ENCODE measurements around the gene TMPRSS13. TPM values are rescaled to one million over a fixed set of nuclear protein-coding genes. Genes with fewer than 3 reads are reported as not detected.

The TMPRSS13 gene
- total and polyA plus RNA-seq, 12 donors: 0.12 to 1.3 (median 0.56) TPM

GRCh38 chr11:117932426-117932825 is 3.2 kb upstream of the TMPRSS13 start:
- Histone ChIP-seq H3K27me3 (no peaks in the 10 kb centered on the region), H3K36me3 (replicated peaks in 1 of 2) (no peaks in the 10 kb centered on the region), H3K27ac (no peak overlapping the region), H3K4me1 (replicated peaks in 1 of 2) (peaks cover 0 to 2% of the 10 kb centered on the region in 2 donors), H3K9me3 (replicated peaks in 1 of 3) (no peaks in the 10 kb centered on the region), H3K4me3 (no peak overlapping the region)
- TF ChIP-seq POLR2A (IDR thresholded peaks at IDR 0.05): no peak
- TF ChIP-seq CTCF (IDR thresholded peaks at IDR 0.05): no peak
- intact Hi-C loops (cut with DNase I): no loop called here
- peak in 1 of 7 donors; percentile 3 for DNase-seq
- 88 to 100% (median 97%) methylated on average over 6 of the region's 6 CpGs for WGBS, 4 donors

GRCh38 chr11:117931971-117932370 is 2.8 kb upstream of the TMPRSS13 start:
- WGBS, 4 donors: 32 to 81% (median 59%) methylated on average over 2 of the region's 2 CpGs
- H3K27me3 ChIP-seq: no peaks in the 10 kb centered on the region
- H3K9me3 ChIP-seq (replicated peaks in 1 of 3): no peaks in the 10 kb centered on the region
- DNase-seq: peak in 1 of 7 donors; percentile 7
- intact Hi-C loops (cut with DNase I): no loop called here
- no peaks in the 10 kb centered on the region for H3K36me3 ChIP-seq (replicated peaks in 1 of 2)
- no peak overlapping the region for H3K27ac ChIP-seq
- TF ChIP-seq POLR2A (IDR thresholded peaks at IDR 0.05) (no peak), CTCF (IDR thresholded peaks at IDR 0.05) (no peak)
- H3K4me3 ChIP-seq: no peak overlapping the region
- no peaks in the 10 kb centered on the region for H3K4me1 ChIP-seq (replicated peaks in 1 of 2)

- H3K27ac ChIP-seq: no peak overlapping the region
- no peak for TF ChIP-seq CTCF (IDR thresholded peaks at IDR 0.05)
- H3K4me1 ChIP-seq (replicated peaks in 1 of 2): no peaks in the 10 kb centered on the region
- intact Hi-C loops (cut with DNase I): no loop called here
- no peaks in the 10 kb centered on the region for H3K27me3 ChIP-seq
- 83 to 90% (median 86%) methylated on average over 9 to 10 of the region's 10 CpGs for WGBS, 4 donors
- H3K36me3 ChIP-seq (replicated peaks in 1 of 2): no peaks in the 10 kb centered on the region
- no peak overlapping the region for H3K4me3 ChIP-seq
- H3K9me3 ChIP-seq (replicated peaks in 1 of 3): no peaks in the 10 kb centered on the region
- DNase-seq: peak in 1 of 7 donors; percentile 10
These were observed 2.2 kb upstream of the TMPRSS13 start for GRCh38 chr11:117931331-117931950.

GRCh38 chr11:117930668-117931330 is 1.6 kb upstream of the TMPRSS13 start:
- WGBS, 4 donors: 81 to 83% (median 82%) methylated on average over 7 to 9 of the region's 9 CpGs
- intact Hi-C loops (cut with DNase I): no loop called here
- DNase-seq: peak in 1 of 7 donors; percentile 10

More at GRCh38 chr11:117930668-117931330, 1.6 kb upstream of the TMPRSS13 start:
- TF ChIP-seq POLR2A (IDR thresholded peaks at IDR 0.05) (no peak), CTCF (IDR thresholded peaks at IDR 0.05) (no peak)
- H3K36me3 ChIP-seq (replicated peaks in 1 of 2): no peaks in the 10 kb centered on the region
- H3K4me1 ChIP-seq (replicated peaks in 1 of 2): no peaks in the 10 kb centered on the region
- H3K27ac ChIP-seq: no peak overlapping the region
- H3K9me3 ChIP-seq (replicated peaks in 1 of 3): no peaks in the 10 kb centered on the region
- H3K4me3 ChIP-seq: no peak overlapping the region
- H3K27me3 ChIP-seq: no peaks in the 10 kb centered on the region
